ENCODE measurements around the gene POLR2E.

- TF ChIP-seq POLR2A (IDR thresholded peaks at IDR 0.05) (no peak), CTCF (IDR thresholded peaks at IDR 0.05) (no peak)
Observed at GRCh38 chr19:1065606-1066109, 29.5 kb downstream of the POLR2E start.
